Activated gamma-delta T cell treated with Interleukin-2 at 50 U/mL for 16 hours (primary cell): Measurements from ENCODE around the gene CISD1.
A peak's percentile ranks its signal among the peaks of the same experiment; 100 is the strongest.

Experiments
- DNase-seq: peaks from one replicate; pipeline ENCODE4 v3.0.0-alpha.2; 2020

The CISD1 gene

GRCh38 chr10:58266003-58266825 is 2.7 kb upstream of the CISD1 start:
- no peak for DNase-seq

- peak; percentile 37 for DNase-seq
These were observed 1.9 kb upstream of the CISD1 start for GRCh38 chr10:58266826-58267712.

- peak; percentile 93 for DNase-seq
These were observed 1.1 kb upstream of the CISD1 start, which contains the start of gene IPMK for GRCh38 chr10:58267713-58268453. Gene IPMK, minus strand, starts transcription at chr10:58267894. Its CDS starts 283 bp downstream, at chr10:58267611.

- no peak for DNase-seq
These were observed 462 bp upstream of the CISD1 start for GRCh38 chr10:58268454-58268945.

GRCh38 chr10:58269782-58270290 is 874 bp downstream of the CISD1 start:
- DNase-seq, result no peak

- DNase-seq, result no peak
These were observed 6.3 kb downstream of the CISD1 start for GRCh38 chr10:58275261-58275660.

GRCh38 chr10:58275908-58276307 is 6.9 kb downstream of the CISD1 start:
- DNase-seq, result no peak

GRCh38 chr10:58278274-58278961 is 9.5 kb downstream of the CISD1 start:
- DNase-seq, result no peak

GRCh38 chr10:58278962-58279307 is 10.0 kb downstream of the CISD1 start:
- DNase-seq, result no peak

- DNase-seq, result no peak
These were observed 11.5 kb downstream of the CISD1 start for GRCh38 chr10:58280477-58280876.

- DNase-seq, result no peak
These were observed 12.3 kb downstream of the CISD1 start for GRCh38 chr10:58281092-58281752.

GRCh38 chr10:58282615-58283014 is 13.7 kb downstream of the CISD1 start:
- DNase-seq, result no peak

- DNase-seq, result peak; percentile 23
These were observed 22.7 kb downstream of the CISD1 start for GRCh38 chr10:58291538-58292174.

GRCh38 chr10:58293989-58294388 is 25.0 kb downstream of the CISD1 start:
- no peak for DNase-seq

GRCh38 chr10:58299580-58299979 is 30.6 kb downstream of the CISD1 start:
- peak; percentile 58 for DNase-seq

GRCh38 chr10:58300676-58301075 is 31.7 kb downstream of the CISD1 start:
- no peak for DNase-seq

- no peak for DNase-seq
These were observed 33.3 kb downstream of the CISD1 start for GRCh38 chr10:58302254-58302653.

- no peak for DNase-seq
These were observed 35.2 kb downstream of the CISD1 start for GRCh38 chr10:58304099-58304633.

- DNase-seq, result no peak
These were observed 36.9 kb downstream of the CISD1 start for GRCh38 chr10:58305821-58306220.

- DNase-seq, result no peak
These were observed 38.7 kb downstream of the CISD1 start for GRCh38 chr10:58307676-58308075.

- no peak for DNase-seq
These were observed 42.1 kb downstream of the CISD1 start for GRCh38 chr10:58311026-58311425.
